Chondrocyte (in vitro differentiated cells): ENCODE measurements around the gene NARS2. TPM values are rescaled to one million over a fixed set of nuclear protein-coding genes. Genes with fewer than 3 reads are reported as not detected.

Source experiments
- DNase-seq: peaks from one replicate; pipeline ENCODE4 v3.0.0; 2021; ENCODE audit warnings: mixed read lengths, low spot score
- H3K27ac Mint-ChIP-seq: one replicate; pipeline ENCODE4 v1.8.0; 2021; ENCODE audit warnings: mild to moderate bottlenecking, moderate library complexity, mixed read lengths; ENCODE audit not compliant: unreplicated experiment
- H3K27me3 Mint-ChIP-seq: 2 replicates; pipeline ENCODE4 v1.8.0; 2021; ENCODE audit warnings: low read depth, mixed read lengths
- H3K36me3 Mint-ChIP-seq: 2 replicates; pipeline ENCODE4 v1.8.0; 2021; ENCODE audit warnings: low read depth, mixed read lengths
- H3K4me1 Mint-ChIP-seq: 2 replicates; pipeline ENCODE4 v1.8.0; 2021; ENCODE audit warnings: low read depth, mild to moderate bottlenecking, mixed read lengths
- H3K4me3 Mint-ChIP-seq: one replicate; pipeline ENCODE4 v1.8.0; 2021; ENCODE audit warnings: mild to moderate bottlenecking, moderate library complexity, mixed read lengths; ENCODE audit not compliant: unreplicated experiment
- H3K9me3 Mint-ChIP-seq: 2 replicates; pipeline ENCODE4 v1.8.0; 2021; ENCODE audit warnings: low read depth, mixed read lengths
- CTCF ChIP-seq: fragments of 200-600 bp; sonication (generic); IDR thresholded peaks from 2 replicates; pipeline ENCODE4 v1.5.0; 2021; ENCODE audit warnings: antibody characterized with exemption, mild to moderate bottlenecking, moderate library complexity
- total RNA-seq: library from RNA; stranded (reverse); gene quantifications from 3 replicates; pipeline ENCODE4 v1.2.1, GENCODE V29; 2021

The NARS2 gene
- total RNA-seq, 1 donor from 2014 or later: 12.4 TPM

- no peak overlapping the region for H3K27ac Mint-ChIP-seq
- no peak for DNase-seq
- peaks cover 7% of the 10 kb centered on the region for H3K4me1 Mint-ChIP-seq
- peaks cover 2% of the 10 kb centered on the region for H3K36me3 Mint-ChIP-seq
- no peak overlapping the region for H3K4me3 Mint-ChIP-seq
- H3K27me3 Mint-ChIP-seq: no peaks in the 10 kb centered on the region
- no peak for TF ChIP-seq CTCF
- H3K9me3 Mint-ChIP-seq: peaks cover 7% of the 10 kb centered on the region
Observed at GRCh38 chr11:78547931-78548705, 26.5 kb downstream of the NARS2 start.

GRCh38 chr11:78542007-78542406 is 32.7 kb downstream of the NARS2 start:
- no peak for TF ChIP-seq CTCF
- no peak for DNase-seq
- Mint-ChIP-seq H3K9me3 (peaks cover 3% of the 10 kb centered on the region), H3K4me3 (no peak overlapping the region), H3K27me3 (no peaks in the 10 kb centered on the region), H3K27ac (no peak overlapping the region), H3K36me3 (peaks cover 4% of the 10 kb centered on the region), H3K4me1 (peaks cover 28% of the 10 kb centered on the region)

- Mint-ChIP-seq H3K27me3 (no peaks in the 10 kb centered on the region), H3K36me3 (peaks cover 4% of the 10 kb centered on the region), H3K27ac (no peak overlapping the region), H3K9me3 (peaks cover 3% of the 10 kb centered on the region), H3K4me1 (peaks cover 28% of the 10 kb centered on the region), H3K4me3 (no peak overlapping the region)
- no peak for DNase-seq
- TF ChIP-seq CTCF: no peak
Observed at GRCh38 chr11:78541537-78541936, 33.1 kb downstream of the NARS2 start.

- no peak overlapping the region for H3K27ac Mint-ChIP-seq
Observed at GRCh38 chr11:78540256-78540655, 34.4 kb downstream of the NARS2 start.

GRCh38 chr11:78539506-78539905 is 35.2 kb downstream of the NARS2 start:
- no peak for DNase-seq
- TF ChIP-seq CTCF: no peak
- no peak overlapping the region for H3K27ac Mint-ChIP-seq
- H3K36me3 Mint-ChIP-seq: peaks cover 4% of the 10 kb centered on the region
- H3K9me3 Mint-ChIP-seq: peaks cover 3% of the 10 kb centered on the region
- H3K4me3 Mint-ChIP-seq: no peak overlapping the region
- H3K4me1 Mint-ChIP-seq: peaks cover 28% of the 10 kb centered on the region
- H3K27me3 Mint-ChIP-seq: no peaks in the 10 kb centered on the region

More at GRCh38 chr11:78540256-78540655, 34.4 kb downstream of the NARS2 start:
- no peak overlapping the region for H3K4me3 Mint-ChIP-seq
- peaks cover 3% of the 10 kb centered on the region for H3K9me3 Mint-ChIP-seq
- H3K27me3 Mint-ChIP-seq: no peaks in the 10 kb centered on the region
- peaks cover 28% of the 10 kb centered on the region for H3K4me1 Mint-ChIP-seq
- DNase-seq: no peak
- TF ChIP-seq CTCF: no peak
- H3K36me3 Mint-ChIP-seq: peaks cover 4% of the 10 kb centered on the region
